Measurements from ENCODE around the gene KHNYN. TPM values are rescaled to one million over a fixed set of nuclear protein-coding genes. Genes with fewer than 3 reads are reported as not detected.

The KHNYN gene
- polyA plus RNA-seq, 1 experiment: 19.7 TPM

DNA sequence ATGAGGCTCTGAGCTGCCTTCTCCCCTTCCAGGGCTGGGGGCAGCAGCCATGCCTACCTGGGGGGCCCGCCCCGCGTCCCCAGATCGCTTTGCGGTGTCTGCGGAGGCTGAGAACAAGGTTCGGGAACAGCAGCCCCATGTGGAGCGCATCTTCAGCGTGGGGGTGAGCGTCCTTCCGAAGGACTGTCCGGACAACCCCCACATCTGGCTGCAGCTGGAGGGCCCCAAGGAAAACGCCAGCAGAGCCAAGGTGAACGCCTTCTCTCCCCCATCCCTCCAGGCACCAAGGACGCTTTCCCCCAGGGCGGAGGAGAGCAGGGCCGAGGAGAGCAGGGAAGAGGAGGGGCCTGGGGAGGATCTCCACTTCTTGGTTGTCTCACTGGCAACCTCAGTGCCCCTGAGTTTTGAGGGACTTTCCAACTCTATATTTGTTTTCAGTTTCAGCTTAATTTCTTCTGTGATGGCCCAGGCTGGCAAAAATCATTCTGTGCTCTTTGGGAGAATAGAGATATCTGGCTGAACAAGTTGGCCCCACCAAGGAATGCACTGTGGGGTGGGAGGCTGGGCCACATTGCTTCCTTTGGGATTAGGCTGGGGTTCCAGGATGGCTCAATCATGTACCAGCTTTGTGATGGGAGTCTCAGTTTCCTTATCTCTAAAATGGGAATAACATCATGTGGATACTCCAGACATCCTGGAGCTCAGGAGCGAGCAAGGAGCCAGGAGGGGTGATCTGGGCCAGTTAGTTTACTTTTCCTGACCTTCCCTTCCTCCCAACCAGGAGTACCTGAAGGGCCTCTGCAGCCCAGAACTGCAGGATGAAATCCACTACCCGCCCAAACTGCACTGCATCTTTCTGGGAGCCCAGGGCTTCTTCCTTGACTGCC, 1.2 kb downstream of the KHNYN start:
- DNase-seq (ENCODE audit: low read depth): no peak

DNA sequence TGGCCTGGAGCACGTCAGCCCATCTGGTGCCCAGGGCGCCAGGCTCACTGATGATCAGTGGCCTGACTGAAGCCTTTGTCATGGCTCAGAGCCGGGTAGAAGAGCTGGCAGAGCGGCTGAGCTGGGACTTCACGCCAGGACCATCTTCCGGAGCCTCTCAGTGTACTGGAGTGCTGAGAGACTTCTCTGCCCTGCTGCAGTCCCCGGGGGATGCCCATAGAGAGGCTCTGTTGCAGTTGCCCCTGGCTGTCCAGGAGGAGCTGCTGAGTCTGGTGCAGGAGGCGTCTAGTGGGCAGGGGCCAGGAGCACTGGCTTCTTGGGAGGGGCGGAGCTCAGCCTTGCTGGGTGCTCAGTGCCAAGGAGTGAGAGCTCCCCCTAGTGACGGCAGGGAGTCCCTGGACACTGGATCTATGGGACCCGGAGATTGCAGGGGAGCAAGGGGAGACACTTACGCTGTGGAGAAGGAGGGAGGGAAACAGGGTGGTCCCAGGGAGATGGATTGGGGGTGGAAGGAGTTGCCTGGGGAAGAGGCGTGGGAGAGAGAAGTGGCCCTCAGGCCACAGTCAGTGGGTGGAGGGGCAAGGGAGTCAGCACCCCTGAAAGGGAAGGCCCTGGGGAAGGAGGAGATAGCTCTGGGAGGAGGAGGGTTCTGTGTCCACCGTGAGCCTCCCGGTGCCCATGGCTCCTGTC, 2.0 kb downstream of the KHNYN start:
- Histone ChIP-seq H3K27me3 (ENCODE audit: control insufficient read depth, insufficient read depth, low read length) (no peaks in the 10 kb centered on the region), H3K4me3 (ENCODE audit: low read depth, low read length) (peak overlapping the region; percentile 58), H3K36me3 (ENCODE audit: control insufficient read depth, insufficient read depth, low read length) (peaks cover 16% of the 10 kb centered on the region)
- DNase-seq (ENCODE audit: low read depth): peak; percentile 40
- ChIA-PET CTCF (interaction anchor here (0.6 to 11.6 kb wide), 45 partner anchors 9 to 424 kb away, joined by 3 to 491 read pairs (median 5); partner anchors contain the start of genes ADCY4, CIDEB, DCAF11 and DHRS1), POLR2A (interaction anchor here (0.5 to 1.0 kb wide), 7 partner anchors 10 to 887 kb away, joined by 3 to 8 read pairs (median 4); partner anchors contain the start of genes CIDEB, DCAF11 and NRL)
- TF ChIP-seq, protein P1, sequence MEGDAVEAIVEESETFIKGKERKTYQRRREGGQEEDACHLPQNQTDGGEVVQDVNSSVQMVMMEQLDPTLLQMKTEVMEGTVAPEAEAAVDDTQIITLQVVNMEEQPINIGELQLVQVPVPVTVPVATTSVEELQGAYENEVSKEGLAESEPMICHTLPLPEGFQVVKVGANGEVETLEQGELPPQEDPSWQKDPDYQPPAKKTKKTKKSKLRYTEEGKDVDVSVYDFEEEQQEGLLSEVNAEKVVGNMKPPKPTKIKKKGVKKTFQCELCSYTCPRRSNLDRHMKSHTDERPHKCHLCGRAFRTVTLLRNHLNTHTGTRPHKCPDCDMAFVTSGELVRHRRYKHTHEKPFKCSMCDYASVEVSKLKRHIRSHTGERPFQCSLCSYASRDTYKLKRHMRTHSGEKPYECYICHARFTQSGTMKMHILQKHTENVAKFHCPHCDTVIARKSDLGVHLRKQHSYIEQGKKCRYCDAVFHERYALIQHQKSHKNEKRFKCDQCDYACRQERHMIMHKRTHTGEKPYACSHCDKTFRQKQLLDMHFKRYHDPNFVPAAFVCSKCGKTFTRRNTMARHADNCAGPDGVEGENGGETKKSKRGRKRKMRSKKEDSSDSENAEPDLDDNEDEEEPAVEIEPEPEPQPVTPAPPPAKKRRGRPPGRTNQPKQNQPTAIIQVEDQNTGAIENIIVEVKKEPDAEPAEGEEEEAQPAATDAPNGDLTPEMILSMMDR (IDR thresholded peaks at IDR 0.05; ENCODE audit: insufficient read depth, low read depth, low read length): peak; percentile 96

More for the DNA sequence above, 1.2 kb downstream of the KHNYN start:
- Histone ChIP-seq H3K4me3 (ENCODE audit: low read depth, low read length) (peak overlapping the region; percentile 58), H3K36me3 (ENCODE audit: control insufficient read depth, insufficient read depth, low read length) (peaks cover 13% of the 10 kb centered on the region), H3K27me3 (ENCODE audit: control insufficient read depth, insufficient read depth, low read length) (no peaks in the 10 kb centered on the region)
- TF ChIP-seq, protein P1 (IDR thresholded peaks at IDR 0.05; ENCODE audit: insufficient read depth, low read depth, low read length): no peak
- ChIA-PET CTCF (interaction anchor here (0.7 to 11.6 kb wide), 41 partner anchors 8 to 423 kb away, joined by 3 to 491 read pairs (median 6); partner anchors contain the start of genes ADCY4, CIDEB, DCAF11 and DHRS1), POLR2A (interaction anchor here (0.5 to 1.5 kb wide), 9 partner anchors 11 to 886 kb away, joined by 3 to 9 read pairs (median 4); partner anchors contain the start of genes CIDEB, DCAF11 and NRL)

DNA sequence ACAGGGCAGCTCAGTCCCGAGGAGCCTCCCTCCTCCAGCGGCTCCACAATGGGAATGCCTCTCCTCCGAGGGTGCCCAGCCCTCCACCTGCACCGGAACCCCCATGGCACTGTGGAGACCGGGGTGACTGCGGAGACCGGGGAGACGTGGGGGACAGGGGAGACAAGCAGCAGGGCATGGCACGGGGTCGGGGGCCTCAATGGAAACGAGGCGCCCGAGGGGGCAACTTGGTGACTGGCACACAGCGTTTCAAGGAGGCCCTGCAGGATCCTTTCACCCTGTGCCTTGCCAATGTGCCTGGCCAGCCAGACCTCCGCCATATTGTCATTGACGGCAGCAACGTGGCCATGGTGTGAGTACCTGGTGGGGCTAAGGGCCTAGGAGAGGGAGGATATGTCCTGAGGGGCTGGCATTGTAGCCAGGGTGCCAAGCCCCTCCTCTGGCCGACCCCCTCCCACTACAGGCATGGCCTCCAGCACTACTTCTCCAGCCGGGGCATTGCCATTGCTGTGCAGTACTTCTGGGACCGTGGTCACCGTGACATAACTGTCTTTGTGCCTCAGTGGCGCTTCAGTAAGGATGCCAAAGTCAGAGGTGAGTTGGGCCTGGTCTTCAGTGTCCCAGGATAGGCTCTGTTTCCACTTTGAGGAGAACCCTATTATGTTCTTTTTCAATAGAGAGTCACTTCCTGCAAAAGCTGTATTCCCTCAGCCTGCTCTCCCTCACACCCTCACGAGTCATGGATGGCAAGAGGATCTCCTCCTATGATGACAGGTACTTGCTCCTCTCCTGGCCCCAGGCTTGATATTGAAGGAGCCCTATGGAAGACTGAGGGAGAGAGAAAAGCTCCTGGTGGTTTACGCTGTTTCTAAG, 2.7 kb downstream of the KHNYN start:
- CTCF ChIA-PET: interaction anchor here (0.6 to 11.6 kb wide), 39 partner anchors 8 to 425 kb away, joined by 3 to 491 read pairs (median 6); partner anchors contain the start of genes ADCY4, CIDEB, DHRS1 and IRF9
- Histone ChIP-seq H3K36me3 (ENCODE audit: control insufficient read depth, insufficient read depth, low read length) (peaks cover 22% of the 10 kb centered on the region), H3K4me3 (ENCODE audit: low read depth, low read length) (peak overlapping the region; percentile 34), H3K27me3 (ENCODE audit: control insufficient read depth, insufficient read depth, low read length) (no peaks in the 10 kb centered on the region)
- POLR2A ChIA-PET: interaction anchor here (0.8 to 1.1 kb wide), 6 partner anchors 9 to 888 kb away, joined by 3 to 8 read pairs (median 4); partner anchors contain the start of gene SDR39U1
- DNase-seq (ENCODE audit: low read depth): no peak
- TF ChIP-seq, protein P1 (IDR thresholded peaks at IDR 0.05; ENCODE audit: insufficient read depth, low read depth, low read length): no peak

DNA sequence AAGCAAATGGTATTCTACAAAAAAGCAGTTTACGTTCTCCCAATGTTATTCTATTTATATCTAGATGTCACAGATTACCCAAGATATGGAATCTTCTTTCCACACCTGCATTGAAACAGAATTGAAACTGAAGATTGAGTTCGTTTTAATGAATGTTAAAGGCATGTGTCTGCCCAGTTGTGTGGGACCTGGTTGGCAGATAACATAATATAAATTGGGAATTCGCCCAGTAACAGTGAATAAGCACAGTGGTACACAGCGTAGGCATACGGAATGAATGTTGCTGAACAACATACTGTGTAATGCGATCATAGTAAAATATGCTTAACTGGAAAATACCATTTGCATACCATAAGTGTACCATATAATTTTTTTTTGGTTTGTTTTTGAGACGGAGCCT, 4.3 kb downstream of the KHNYN start:
- CTCF ChIA-PET: interaction anchor here (1.1 to 11.6 kb wide), 7 partner anchors 8 to 122 kb away, joined by 3 to 491 read pairs (median 4); partner anchors contain the start of genes ADCY4 and RIPK3
- Histone ChIP-seq H3K36me3 (ENCODE audit: control insufficient read depth, insufficient read depth, low read length) (peaks cover 31% of the 10 kb centered on the region), H3K27me3 (ENCODE audit: control insufficient read depth, insufficient read depth, low read length) (no peaks in the 10 kb centered on the region), H3K4me3 (ENCODE audit: low read depth, low read length) (no peak overlapping the region)
- POLR2A ChIA-PET: no interaction called here
- no peak for DNase-seq (ENCODE audit: low read depth)
- TF ChIP-seq, protein P1 (IDR thresholded peaks at IDR 0.05; ENCODE audit: insufficient read depth, low read depth, low read length): no peak
